Measurements from ENCODE around the gene CIAO3. TPM values are rescaled to one million over a fixed set of nuclear protein-coding genes. Genes with fewer than 3 reads are reported as not detected.

CIAO3 gene
- total and polyA plus RNA-seq, 4 experiments from 2014 or later: 10.8 to 58.2 (median 42.1) TPM

DNA sequence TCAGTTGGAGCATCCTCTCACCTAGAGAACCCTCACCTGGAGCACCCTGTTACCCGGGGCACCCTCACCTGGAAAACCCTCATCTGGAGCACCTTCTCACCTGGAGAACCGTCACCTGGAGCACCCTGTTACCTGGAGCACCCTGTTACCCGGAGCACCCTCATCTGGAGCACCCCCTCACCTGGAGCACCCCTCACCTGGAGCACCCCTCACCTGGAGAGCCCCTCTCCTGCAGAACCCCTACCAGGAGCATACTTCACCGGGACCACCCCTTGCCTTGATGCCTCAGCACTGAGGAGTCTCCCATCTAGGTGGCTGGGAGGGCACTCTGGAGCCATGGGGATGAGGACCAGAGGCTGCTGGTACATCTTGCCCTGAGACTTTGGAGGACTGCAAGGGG is 31.8 kb downstream of the CIAO3 start:
- H3K9me3 Mint-ChIP-seq: no peaks in the 10 kb centered on the region
- H3K27me3 Mint-ChIP-seq: peaks cover 19 to 36% of the 10 kb centered on the region in 2 donors
- intact Hi-C loops (cut with micrococcal nuclease): no loop called here

DNA sequence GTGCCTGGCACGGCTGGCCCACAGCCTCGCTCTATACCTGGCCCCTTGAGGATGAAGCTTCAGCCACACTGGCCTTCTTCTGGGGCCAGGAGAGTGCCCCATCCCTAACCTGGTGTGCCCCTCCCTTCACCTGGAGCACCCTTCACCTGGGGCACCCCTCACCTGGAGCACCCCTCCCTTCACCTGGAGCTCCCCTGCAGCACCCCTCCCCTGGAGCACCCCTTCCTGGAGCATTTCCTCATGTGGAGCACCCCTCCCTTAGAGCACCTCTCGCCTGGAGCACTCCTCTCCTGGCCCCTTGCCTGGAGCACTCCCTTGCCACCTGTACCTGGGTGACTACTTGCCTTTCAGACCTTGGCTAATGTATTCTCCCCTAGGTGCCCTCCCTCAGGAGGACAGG is 32.8 kb downstream of the CIAO3 start:
- no peaks in the 10 kb centered on the region for H3K36me3 ChIP-seq (ENCODE audit: insufficient read depth, low read length)
- peaks cover 56% of the 10 kb centered on the region for H3K27me3 ChIP-seq (ENCODE audit: insufficient read depth, low read length)
- ChIA-PET CTCF (ENCODE audit: partially characterized antibody) (interaction anchor here (0.9 kb wide), 1 partner anchor 12 kb away, joined by 4 read pairs; no protein-coding TSS in a partner anchor), POLR2A (ENCODE audit: partially characterized antibody) (interaction anchor here (0.6 to 1.0 kb wide), 3 partner anchors 9 to 80 kb away, joined by 3 to 5 read pairs (median 3); partner anchors contain the start of genes CHTF18 and RPUSD1)
- peak overlapping the region in 1 of 8 donors; percentile 43 for H3K4me3 Mint-ChIP-seq
- DNase-seq: no peak
- no peaks in the 10 kb centered on the region for H3K36me3 Mint-ChIP-seq
- no peak overlapping the region for H3K4me3 ChIP-seq (ENCODE audit: low read length in 2 of 2)
- no peaks in the 10 kb centered on the region for H3K4me1 ChIP-seq (ENCODE audit: insufficient read depth, low read length)
- H3K4me1 Mint-ChIP-seq: peaks cover 0 to 13% (median 6%) of the 10 kb centered on the region in 4 donors
- H3K27ac Mint-ChIP-seq: peak overlapping the region in 1 of 7 donors; percentile 42
- no peak overlapping the region for H3K27ac ChIP-seq (ENCODE audit: low read depth, low read length)
- H3K9me3 ChIP-seq (ENCODE audit: control insufficient read depth in 1 of 2, low read length in 2 of 2): no peaks in the 10 kb centered on the region
- peaks cover 20 to 38% of the 10 kb centered on the region in 2 donors for H3K27me3 Mint-ChIP-seq
- H3K9me3 Mint-ChIP-seq: no peaks in the 10 kb centered on the region
- intact Hi-C loops (cut with micrococcal nuclease): no loop called here

More for the DNA sequence above, 31.8 kb downstream of the CIAO3 start:
- no peak for DNase-seq
- Histone ChIP-seq H3K9me3 (ENCODE audit: control insufficient read depth in 1 of 2, low read length in 2 of 2) (no peaks in the 10 kb centered on the region), H3K36me3 (ENCODE audit: insufficient read depth, low read length) (no peaks in the 10 kb centered on the region), H3K4me3 (ENCODE audit: low read length in 2 of 2) (no peak overlapping the region), H3K27ac (ENCODE audit: low read depth, low read length) (no peak overlapping the region), H3K27me3 (ENCODE audit: insufficient read depth, low read length) (peaks cover 48% of the 10 kb centered on the region), H3K4me1 (ENCODE audit: insufficient read depth, low read length) (no peaks in the 10 kb centered on the region)
- ChIA-PET CTCF (ENCODE audit: partially characterized antibody) (no interaction called here), POLR2A (ENCODE audit: partially characterized antibody) (interaction anchor here (1.4 kb wide), 1 partner anchor 13 kb away, joined by 4 read pairs; no protein-coding TSS in a partner anchor)
- Mint-ChIP-seq H3K36me3 (no peaks in the 10 kb centered on the region), H3K4me1 (peaks cover 0 to 13% (median 6%) of the 10 kb centered on the region in 4 donors), H3K27ac (no peak overlapping the region), H3K4me3 (no peak overlapping the region)

DNA sequence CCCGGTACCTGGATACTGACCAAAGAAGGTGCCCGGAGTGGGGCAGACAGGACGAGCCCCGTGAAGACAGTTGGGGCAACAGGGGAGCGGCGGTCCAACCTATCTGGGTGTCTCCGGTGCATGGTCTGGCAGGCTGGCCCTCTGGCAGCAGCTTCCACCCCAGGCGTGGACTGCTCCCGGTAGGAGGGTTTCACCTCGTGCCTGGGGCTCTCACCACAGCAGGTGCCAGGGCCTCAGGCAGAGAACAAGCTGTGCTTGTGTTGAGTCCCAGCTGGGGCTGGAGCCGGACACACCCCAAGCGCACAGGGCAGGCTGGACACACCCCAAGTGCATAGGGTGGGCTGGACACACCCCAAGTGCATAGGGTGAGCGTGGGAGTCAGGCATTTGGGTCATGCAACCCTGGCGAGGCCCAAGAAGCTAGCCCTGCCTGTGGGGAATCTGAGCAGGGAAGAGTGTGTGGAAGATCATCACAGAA is 33.7 kb downstream of the CIAO3 start:
- CTCF ChIA-PET (ENCODE audit: partially characterized antibody): interaction anchor here (0.9 to 1.3 kb wide), 4 partner anchors 9 to 26 kb away, joined by 3 to 4 read pairs (median 4); no protein-coding TSS in a partner anchor
- H3K4me3 Mint-ChIP-seq: peak overlapping the region in 1 of 8 donors; percentile 38
- POLR2A ChIA-PET (ENCODE audit: partially characterized antibody): interaction anchor here (0.8 to 1.5 kb wide), 4 partner anchors 8 to 81 kb away, joined by 3 to 8 read pairs (median 4); partner anchors contain the start of genes CHTF18 and RPUSD1

GRCh38 chr16:706189-707061 is 34.4 kb downstream of the CIAO3 start:
- peaks cover 28 to 40% of the 10 kb centered on the region in 2 donors for H3K27me3 Mint-ChIP-seq
- no peaks in the 10 kb centered on the region for H3K36me3 Mint-ChIP-seq
- no peak overlapping the region for H3K27ac Mint-ChIP-seq
- DNase-seq: no peak
- H3K9me3 ChIP-seq (ENCODE audit: control insufficient read depth in 1 of 2, low read length in 2 of 2): no peaks in the 10 kb centered on the region
- no peak overlapping the region for H3K27ac ChIP-seq (ENCODE audit: low read depth, low read length)
- H3K4me1 ChIP-seq (ENCODE audit: insufficient read depth, low read length): peaks cover 4% of the 10 kb centered on the region
- peaks cover 0 to 1% (median 0%) of the 10 kb centered on the region in 8 donors for H3K9me3 Mint-ChIP-seq
- peaks cover 0 to 14% (median 4%) of the 10 kb centered on the region in 4 donors for H3K4me1 Mint-ChIP-seq
- peaks cover 56% of the 10 kb centered on the region for H3K27me3 ChIP-seq (ENCODE audit: insufficient read depth, low read length)
- POLR2A ChIA-PET (ENCODE audit: partially characterized antibody): interaction anchor here (1.1 to 1.5 kb wide), 2 partner anchors 11 to 13 kb away, joined by 3 to 8 read pairs; no protein-coding TSS in a partner anchor
- CTCF ChIA-PET (ENCODE audit: partially characterized antibody): interaction anchor here (1.0 to 1.3 kb wide), 3 partner anchors 9 to 26 kb away, joined by 3 to 4 read pairs (median 3); no protein-coding TSS in a partner anchor
- no peak overlapping the region for H3K4me3 ChIP-seq (ENCODE audit: low read length in 2 of 2)
- H3K4me3 Mint-ChIP-seq: peak overlapping the region in 5 of 8 donors; percentile 52 to 66 (median 59)
- intact Hi-C loops (cut with micrococcal nuclease): no loop called here
- H3K36me3 ChIP-seq (ENCODE audit: insufficient read depth, low read length): no peaks in the 10 kb centered on the region

More for the DNA sequence above, 33.7 kb downstream of the CIAO3 start:
- Histone ChIP-seq H3K27ac (ENCODE audit: low read depth, low read length) (no peak overlapping the region), H3K4me1 (ENCODE audit: insufficient read depth, low read length) (no peaks in the 10 kb centered on the region), H3K36me3 (ENCODE audit: insufficient read depth, low read length) (no peaks in the 10 kb centered on the region), H3K27me3 (ENCODE audit: insufficient read depth, low read length) (peaks cover 56% of the 10 kb centered on the region), H3K9me3 (ENCODE audit: control insufficient read depth in 1 of 2, low read length in 2 of 2) (no peaks in the 10 kb centered on the region), H3K4me3 (ENCODE audit: low read length in 2 of 2) (no peak overlapping the region)
- peaks cover 0 to 1% (median 0%) of the 10 kb centered on the region in 8 donors for H3K9me3 Mint-ChIP-seq
- intact Hi-C loops (cut with micrococcal nuclease): no loop called here
- H3K36me3 Mint-ChIP-seq: no peaks in the 10 kb centered on the region
- peaks cover 28 to 40% of the 10 kb centered on the region in 2 donors for H3K27me3 Mint-ChIP-seq
- H3K27ac Mint-ChIP-seq: no peak overlapping the region
- peaks cover 0 to 12% (median 4%) of the 10 kb centered on the region in 4 donors for H3K4me1 Mint-ChIP-seq
- DNase-seq: no peak

DNA sequence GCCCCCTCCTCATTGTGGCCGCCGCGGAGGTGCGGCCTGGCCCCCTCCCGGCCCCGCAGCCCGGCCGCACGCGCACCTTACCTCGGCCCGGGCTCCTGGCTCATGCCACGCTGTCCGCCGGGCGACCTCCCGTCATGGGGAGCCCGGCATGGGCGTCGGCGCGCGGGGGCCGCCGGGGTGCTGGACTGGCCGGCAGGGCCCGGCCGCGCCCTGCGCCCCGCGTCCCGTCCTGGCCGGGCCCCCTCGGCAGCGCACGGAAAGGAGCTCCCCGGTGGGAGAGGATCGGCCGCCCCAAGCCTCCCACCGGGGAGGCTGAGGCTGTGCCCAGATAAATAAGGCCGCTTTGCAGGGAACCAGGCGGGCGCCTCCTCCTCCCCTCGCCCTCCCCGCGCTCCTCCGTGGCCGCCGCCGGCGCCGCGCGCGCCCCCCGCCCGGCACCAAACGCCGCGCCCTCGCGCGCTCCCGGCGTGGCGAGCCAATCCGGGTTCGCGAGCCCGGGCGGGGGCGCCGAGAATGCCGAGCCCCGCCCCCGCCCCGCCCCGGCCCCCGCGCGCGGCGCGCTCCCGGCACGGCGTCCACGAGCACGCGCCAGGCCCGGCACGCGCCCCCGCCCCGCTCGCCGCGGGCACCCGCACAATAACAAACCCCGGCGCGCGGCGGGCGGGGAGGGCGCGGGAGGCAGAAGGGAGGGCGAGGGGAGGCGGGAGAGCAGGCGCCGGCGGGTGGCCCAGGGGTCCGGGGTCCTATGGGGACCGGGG is 35.2 kb downstream of the CIAO3 start, which contains the start of gene FBXL16:
FBXL16 (minus strand) TSS at position 371 of the 758 bp plus-strand sequence. CDS start 8,396 bp downstream, outside the sequence.
- Histone ChIP-seq H3K9me3 (ENCODE audit: control insufficient read depth in 1 of 2, low read length in 2 of 2) (no peaks in the 10 kb centered on the region), H3K4me1 (ENCODE audit: insufficient read depth, low read length) (peaks cover 12% of the 10 kb centered on the region), H3K36me3 (ENCODE audit: insufficient read depth, low read length) (no peaks in the 10 kb centered on the region), H3K4me3 (ENCODE audit: low read length in 2 of 2) (no peak within 1 kb of the TSS), H3K27me3 (ENCODE audit: insufficient read depth, low read length) (peaks cover 51% of the 10 kb centered on the region), H3K27ac (ENCODE audit: low read depth, low read length) (no peak within 1 kb of the TSS)
- Mint-ChIP-seq H3K27ac (no peak within 1 kb of the TSS), H3K27me3 (peaks cover 28 to 40% of the 10 kb centered on the region in 2 donors), H3K9me3 (peaks cover 0 to 1% (median 0%) of the 10 kb centered on the region in 8 donors), H3K4me1 (peaks cover 0 to 14% (median 4%) of the 10 kb centered on the region in 4 donors), H3K36me3 (no peaks in the 10 kb centered on the region), H3K4me3 (peak within 1 kb of the TSS in 5 of 8 donors; percentile 52 to 66 (median 59))
- ChIA-PET CTCF (ENCODE audit: partially characterized antibody) (no interaction called here), POLR2A (ENCODE audit: partially characterized antibody) (interaction anchor here (1.0 to 2.4 kb wide), 2 partner anchors 10 to 16 kb away, joined by 3 to 14 read pairs; no protein-coding TSS in a partner anchor)
- intact Hi-C loops (cut with micrococcal nuclease): no loop called here
- DNase-seq: no peak

DNA sequence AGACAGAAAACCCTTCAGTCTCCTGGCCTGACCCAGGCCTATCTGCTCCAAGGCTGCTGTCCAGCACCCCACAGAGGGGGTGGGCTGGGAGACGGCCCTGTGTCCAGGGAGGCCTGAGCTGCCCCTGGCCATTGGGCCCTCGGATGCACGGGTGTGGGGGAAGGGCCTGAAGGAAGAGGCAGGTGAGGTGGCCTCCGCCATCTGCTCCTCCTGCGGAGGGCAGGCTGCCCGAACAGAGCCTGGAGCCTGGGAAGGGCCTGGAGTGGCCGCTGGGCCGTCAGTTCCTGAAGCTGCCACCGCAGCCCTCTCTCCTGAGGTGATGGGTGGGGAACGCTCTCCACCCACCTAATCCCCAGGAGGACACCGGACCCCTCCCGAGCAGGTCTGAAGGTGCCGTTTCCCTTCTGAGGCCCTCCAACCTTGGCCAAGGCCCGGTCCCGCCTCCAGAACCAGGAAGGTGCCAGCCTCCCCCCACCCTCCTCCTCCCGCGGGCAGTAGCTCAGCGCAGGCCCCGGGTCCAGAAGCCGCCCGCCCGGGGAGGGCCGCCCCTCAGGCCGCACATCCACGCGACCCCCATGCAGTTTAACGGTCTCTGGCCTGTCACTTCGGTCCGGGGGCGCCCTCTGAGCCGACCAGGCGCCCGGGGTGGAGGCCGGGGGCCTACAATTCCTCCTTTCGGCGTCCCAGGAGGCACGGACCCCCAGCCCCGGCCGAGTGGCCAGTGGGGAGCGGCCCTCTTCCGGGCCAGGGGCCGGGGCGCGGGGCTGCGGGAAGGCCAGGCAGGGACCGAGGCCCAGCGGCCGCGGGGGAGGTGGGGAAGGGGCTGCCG is 36.0 kb downstream of the CIAO3 start:
- H3K4me3 Mint-ChIP-seq: peak overlapping the region in 3 of 8 donors; percentile 10 to 46 (median 44)
- no peaks in the 10 kb centered on the region for H3K36me3 ChIP-seq (ENCODE audit: insufficient read depth, low read length)
- POLR2A ChIA-PET (ENCODE audit: partially characterized antibody): interaction anchor here (1.0 to 2.4 kb wide), 2 partner anchors 9 to 17 kb away, joined by 3 to 14 read pairs; no protein-coding TSS in a partner anchor
- H3K9me3 Mint-ChIP-seq: peaks cover 0 to 1% (median 0%) of the 10 kb centered on the region in 8 donors
- intact Hi-C loops (cut with micrococcal nuclease): no loop called here
- H3K27me3 Mint-ChIP-seq: peaks cover 28 to 36% of the 10 kb centered on the region in 2 donors
- H3K9me3 ChIP-seq (ENCODE audit: control insufficient read depth in 1 of 2, low read length in 2 of 2): no peaks in the 10 kb centered on the region
- H3K4me1 Mint-ChIP-seq: peaks cover 0 to 18% (median 4%) of the 10 kb centered on the region in 4 donors
- no peak for DNase-seq
- H3K4me3 ChIP-seq (ENCODE audit: low read length in 2 of 2): no peak overlapping the region
- H3K4me1 ChIP-seq (ENCODE audit: insufficient read depth, low read length): peaks cover 21% of the 10 kb centered on the region
- CTCF ChIA-PET (ENCODE audit: partially characterized antibody): no interaction called here
- H3K36me3 Mint-ChIP-seq: no peaks in the 10 kb centered on the region
- peaks cover 46% of the 10 kb centered on the region for H3K27me3 ChIP-seq (ENCODE audit: insufficient read depth, low read length)
- H3K27ac ChIP-seq (ENCODE audit: low read depth, low read length): no peak overlapping the region
- H3K27ac Mint-ChIP-seq: no peak overlapping the region

All from CD4-positive, alpha-beta memory T cell (primary cell).